Body of pancreas (tissue), 4 donors: ENCODE results near the gene PCDHGB1. TPM values are rescaled to one million over a fixed set of nuclear protein-coding genes. Genes with fewer than 3 reads are reported as not detected.
A peak's percentile ranks its signal among the peaks of the same experiment; 100 is the strongest.
"Not testable (repeated sequence)": the region's sequence is repeated elsewhere in the genome, so short reads cannot be mapped to it uniquely, and the experiment has no call there.

Experiments
- ATAC-seq: fragments of 150-250 bp; one replicate; pipeline ENCODE4 v1.9.1; 2016
- DNase-seq, 4 donors: peaks; one replicate each; pipeline ENCODE4 v3.0.0-alpha.2; 2019
- H3K27ac ChIP-seq, 4 donors: fragments of 200-600 bp; sonication (generic); 1 replicate in 3 of 4; 2 replicates in 1 of 4; pipeline versions ENCODE4 v1.5.1 to v1.6.1; 2016 to 2019; ENCODE audit warnings: mild to moderate bottlenecking in 1 of 4, mixed read lengths in 1 of 4, moderate library complexity in 1 of 4
- H3K27me3 ChIP-seq, 2 donors: fragments of 200-600 bp; sonication (generic); one replicate each; pipeline ENCODE4 v1.6.0; 2016; ENCODE audit warnings: mild to moderate bottlenecking in 1 of 2
- H3K36me3 ChIP-seq, 2 donors: fragments of 200-600 bp; sonication (generic); replicated peaks in 1 of 2; 2 replicates each; pipeline ENCODE4 v1.5.1; 2016; ENCODE audit warnings: low read depth in 2 of 2; ENCODE audit not compliant: insufficient read depth in 1 of 2
- H3K4me1 ChIP-seq: fragments of 200-600 bp; sonication (generic); one replicate; pipeline ENCODE4 v1.6.0; 2016
- H3K4me3 ChIP-seq, 2 donors: fragments of 200-600 bp; sonication (generic); 1 replicate in 1 of 2; 2 replicates in 1 of 2; pipeline ENCODE4 v1.5.1; 2016 to 2019
- H3K9me3 ChIP-seq, 3 donors: fragments of 200-600 bp; sonication (generic); 1 replicate in 2 of 3; 2 replicates in 1 of 3; pipeline ENCODE4 v1.5.1; 2016
- CTCF ChIP-seq, 7 experiments: fragments of 450-650 bp in 4 of 7; fragments of 200-600 bp in 3 of 7; sonication (generic) in 3 of 7; IDR thresholded peaks; one replicate each; pipeline ENCODE4 v1.5.1; 2016 to 2019; ENCODE audit warnings: antibody characterized with exemption in 7 of 7
- POLR2A ChIP-seq, 3 donors: fragments of 450-650 bp; IDR thresholded peaks; one replicate each; pipeline ENCODE4 v1.6.1; 2016; ENCODE audit warnings: antibody characterized with exemption in 3 of 3, mild to moderate bottlenecking in 2 of 3
- whole genome bisulfite sequencing, 2 donors: methylation state at CpG; one replicate each; pipeline ENCODE4 v1.1.5; 2017; 5-methylcytosine and 5-hydroxymethylcytosine counted together
- intact Hi-C: fragments of 100-400 bp; cut with DNase I; formaldehyde crosslinking; loops from one replicate; pipeline ENCODE4 v1.15.1; 2023
- total RNA-seq, 2 donors: library from RNA; depleted of rRNA; stranded (reverse); fragments of >200 nt; gene quantifications; one replicate each; pipeline ENCODE4 v1.1.0, GENCODE V29; 2016

Gene PCDHGB1
- total RNA-seq, 2 donors from 2014 or later, result 3.9 to 6.9 TPM

GRCh38 chr5:141326088-141326854 lies 23.6 kb upstream of the PCDHGB1 start:
- Histone ChIP-seq H3K27ac (no peak overlapping the region), H3K4me1 (peaks cover 3% of the 10 kb centered on the region), H3K36me3 (no peaks in the 10 kb centered on the region), H3K4me3 (no peak overlapping the region), H3K27me3 (no peaks in the 10 kb centered on the region), H3K9me3 (peaks cover 0 to 24% (median 0%) of the 10 kb centered on the region in 3 donors)
- ATAC-seq, result peak; percentile 38
- TF ChIP-seq POLR2A (IDR thresholded peaks at IDR 0.05), result peak in 2 of 3 donors; percentile 20 to 25
- peak in 4 of 7 experiments; percentile 14 to 39 (median 26) for TF ChIP-seq CTCF (IDR thresholded peaks at IDR 0.05)
- peak; percentile 22 to 57 (median 42) for DNase-seq
- WGBS, 2 donors, result 7 to 12% methylated on average over 27 of the region's 27 CpGs
- intact Hi-C loops, result no loop called here

DNA sequence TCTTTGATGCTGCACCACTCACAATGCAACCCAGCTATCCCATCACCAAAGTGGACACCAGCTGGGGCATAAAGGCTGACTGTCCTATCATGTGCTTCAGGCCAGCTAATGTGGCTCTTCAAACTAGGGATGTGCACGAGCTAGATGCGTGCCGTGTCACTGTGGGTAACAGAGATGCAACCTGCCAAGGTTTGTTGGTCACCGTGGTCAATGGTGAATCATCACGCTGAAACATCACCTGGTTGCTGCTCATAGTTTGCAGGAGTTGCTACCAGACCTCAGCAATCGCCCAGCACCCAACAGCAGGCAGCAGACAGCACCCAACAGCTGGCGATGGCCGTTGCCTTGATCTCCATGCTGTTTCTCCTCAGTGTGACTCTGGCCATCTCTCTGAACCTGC lies 21.7 kb upstream of the PCDHGB1 start:
- TF ChIP-seq POLR2A (IDR thresholded peaks at IDR 0.05), result no peak
- TF ChIP-seq CTCF (IDR thresholded peaks at IDR 0.05), result no peak
- Histone ChIP-seq H3K9me3 (peaks cover 0 to 32% (median 0%) of the 10 kb centered on the region in 3 donors), H3K36me3 (no peaks in the 10 kb centered on the region), H3K27me3 (no peaks in the 10 kb centered on the region), H3K4me1 (no peaks in the 10 kb centered on the region), H3K27ac (no peak overlapping the region), H3K4me3 (no peak overlapping the region)
- intact Hi-C loops, result no loop called here
- no peak for DNase-seq
- 70 to 72% methylated on average over 8 of the region's 8 CpGs for WGBS, 2 donors
- ATAC-seq, result no peak

- intact Hi-C loops, result no loop called here
- Histone ChIP-seq H3K4me3 (no peak within 1 kb of the TSS), H3K36me3 (no peaks in the 10 kb centered on the region), H3K27ac (no peak within 1 kb of the TSS), H3K4me1 (no peaks in the 10 kb centered on the region), H3K9me3 (peaks cover 0 to 32% (median 0%) of the 10 kb centered on the region in 3 donors), H3K27me3 (no peaks in the 10 kb centered on the region)
- no peak for TF ChIP-seq POLR2A (IDR thresholded peaks at IDR 0.05)
- peak in 4 of 7 experiments; percentile 9 to 41 (median 24) for TF ChIP-seq CTCF (IDR thresholded peaks at IDR 0.05)
- DNase-seq (peak in 2 of 4 donors; percentile 31 to 48), ATAC-seq (peak; percentile 50)
- WGBS, 2 donors, result 16 to 21% methylated on average over 20 to 21 of the region's 21 CpGs
Observed at GRCh38 chr5:141330299-141331080, 19.4 kb upstream of the PCDHGB1 start, which contains the start of gene PCDHGA1. PCDHGA1 (plus strand) TSS chr5:141330514.

DNA sequence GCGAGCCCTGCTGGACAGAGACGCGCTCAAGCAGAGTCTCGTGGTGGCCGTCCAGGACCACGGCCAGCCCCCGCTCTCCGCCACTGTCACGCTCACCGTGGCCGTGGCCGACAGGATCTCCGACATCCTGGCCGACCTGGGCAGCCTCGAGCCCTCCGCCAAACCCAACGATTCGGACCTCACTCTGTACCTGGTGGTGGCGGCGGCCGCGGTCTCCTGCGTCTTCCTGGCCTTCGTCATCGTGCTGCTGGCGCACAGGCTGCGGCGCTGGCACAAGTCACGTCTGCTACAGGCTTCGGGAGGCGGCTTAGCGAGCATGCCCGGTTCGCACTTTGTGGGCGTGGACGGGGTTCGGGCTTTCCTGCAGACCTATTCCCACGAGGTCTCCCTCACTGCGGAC lies 17.3 kb upstream of the PCDHGB1 start:
- H3K4me1 ChIP-seq, H3K4me3 ChIP-seq, intact Hi-C loops, DNase-seq, H3K36me3 ChIP-seq, ATAC-seq, H3K27me3 ChIP-seq, H3K27ac ChIP-seq: not testable (repeated sequence)
- 11 to 28% methylated on average over 4 to 34 of the region's 39 CpGs for WGBS, 2 donors
- H3K9me3 ChIP-seq, result peaks cover 0 to 36% (median 0%) of the 10 kb centered on the region in 3 donors
